Stimulated activated CD8-positive, alpha-beta memory T cell treated with anti-CD3 and anti-CD28 coated beads, Interleukin-2, amount 100 ng/mL, for 1 hour (primary cell): ENCODE data around the gene HIGD1A.

Experiments used
- DNase-seq, 2 donors: peaks; one replicate each; pipeline ENCODE4 v3.0.0-alpha.2; 2020; ENCODE audit warnings: low read depth in 2 of 2

Gene HIGD1A

GRCh38 chr3:42735019-42735418, 69.3 kb downstream of the HIGD1A start:
- DNase-seq = no peak

GRCh38 chr3:42734263-42734860, 69.9 kb downstream of the HIGD1A start:
- no peak for DNase-seq

- DNase-seq = no peak
Measured at GRCh38 chr3:42733501-42734262, 70.6 kb downstream of the HIGD1A start.
